Thoracic aorta (tissue), 2 donors: ENCODE measurements around the gene RPSA. TPM values are rescaled to one million over a fixed set of nuclear protein-coding genes. Genes with fewer than 3 reads are reported as not detected.

Experiments
- ATAC-seq: fragments of 150-250 bp; one replicate; pipeline ENCODE4 v1.8.0; 2017; ENCODE audit warnings: low read depth; ENCODE audit not compliant: insufficient number of reproducible peaks, low FRiP score
- DNase-seq: peaks from one replicate; pipeline ENCODE4 v3.0.0-alpha.2; 2020; ENCODE audit warnings: low spot score
- H3K27ac ChIP-seq, 2 donors: fragments of 200-600 bp; sonication (generic); 1 replicate in 1 of 2; 2 replicates in 1 of 2; pipeline ENCODE4 v1.5.1; 2016; ENCODE audit warnings: mild to moderate bottlenecking in 2 of 2, moderate library complexity in 2 of 2
- H3K27me3 ChIP-seq: fragments of 200-600 bp; sonication (generic); replicated peaks from 2 replicates; pipeline ENCODE4 v1.6.0; 2016; ENCODE audit warnings: mild to moderate bottlenecking; ENCODE audit not compliant: insufficient read depth
- H3K36me3 ChIP-seq: fragments of 200-600 bp; sonication (generic); one replicate; pipeline ENCODE4 v1.5.1; 2016
- H3K4me1 ChIP-seq, 2 donors: fragments of 200-600 bp; sonication (generic); 1 replicate in 1 of 2; 2 replicates in 1 of 2; pipeline versions ENCODE4 v1.5.1 to v1.6.0; 2016; ENCODE audit warnings: low read depth in 2 of 2, mild to moderate bottlenecking in 1 of 2; ENCODE audit not compliant: control insufficient read depth in 1 of 2
- H3K4me3 ChIP-seq: fragments of 200-600 bp; sonication (generic); 2 replicates; pipeline ENCODE4 v1.5.1; 2016; ENCODE audit warnings: mild to moderate bottlenecking
- H3K9me3 ChIP-seq: fragments of 200-600 bp; sonication (generic); 2 replicates; pipeline ENCODE4 v1.5.1; 2016
- CTCF ChIP-seq: fragments of 200-600 bp; sonication (generic); IDR thresholded peaks from one replicate; pipeline ENCODE4 v1.5.1; 2019; ENCODE audit warnings: antibody characterized with exemption
- total RNA-seq, 2 donors: library from RNA; depleted of rRNA; stranded (reverse); fragments of >200 nt; gene quantifications; one replicate each; pipeline versions ENCODE4 v1.1.0 to v1.2.3, GENCODE V29; 2016

The RPSA gene
- total RNA-seq, 2 donors from 2014 or later: 429 to 480 TPM

GRCh38 chr3:39407259-39407629, 724 bp downstream of the RPSA start:
- Histone ChIP-seq H3K9me3 (no peaks in the 10 kb centered on the region), H3K4me1 (peaks cover 12 to 38% of the 10 kb centered on the region in 2 donors), H3K27me3 (no peaks in the 10 kb centered on the region), H3K4me3 (peak overlapping the region; percentile 77), H3K36me3 (peaks cover 32% of the 10 kb centered on the region), H3K27ac (peak overlapping the region; percentile 51 to 69)
- TF ChIP-seq CTCF: no peak
- ATAC-seq (no peak), DNase-seq (no peak)

DNA sequence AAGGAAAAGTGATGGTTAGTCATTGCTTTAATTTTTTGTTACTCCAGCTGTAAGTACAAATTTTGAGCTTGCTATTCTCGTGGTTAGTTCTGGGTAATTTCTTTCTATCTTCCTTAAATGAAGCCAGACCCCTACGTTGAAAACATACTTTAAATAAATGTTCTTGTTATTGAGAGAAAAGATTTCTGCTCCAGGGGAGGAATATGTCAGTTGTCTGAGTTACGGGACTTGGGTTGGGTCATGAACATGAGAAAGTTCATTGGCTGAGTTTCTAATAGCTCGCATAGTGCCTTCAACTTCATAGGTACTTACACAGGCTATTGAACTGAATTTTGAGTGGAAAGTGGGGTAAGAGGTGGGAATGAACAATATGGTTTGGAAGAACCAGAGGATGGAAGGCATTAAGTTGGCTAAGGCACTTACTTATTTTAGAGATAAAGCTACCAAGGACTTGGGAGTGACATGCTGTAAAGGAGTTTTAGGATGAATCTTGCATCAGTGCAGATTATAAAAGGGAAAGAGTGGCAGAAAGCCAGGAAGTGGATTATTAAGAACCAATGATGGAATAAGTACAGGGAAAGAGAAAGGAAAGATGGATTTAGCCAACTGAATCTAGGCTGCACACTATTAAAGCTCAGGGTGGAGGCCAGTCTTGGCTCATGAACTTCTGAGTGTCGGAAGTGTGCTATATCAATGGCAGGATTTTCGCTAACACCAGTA, 1.4 kb downstream of the RPSA start:
- ATAC-seq: no peak
- H3K4me3 ChIP-seq: peak overlapping the region; percentile 77
- no peaks in the 10 kb centered on the region for H3K9me3 ChIP-seq
- H3K27me3 ChIP-seq: no peaks in the 10 kb centered on the region
- TF ChIP-seq CTCF: no peak
- H3K27ac ChIP-seq: no peak overlapping the region
- H3K4me1 ChIP-seq: peaks cover 12 to 38% of the 10 kb centered on the region in 2 donors
- no peak for DNase-seq
- H3K36me3 ChIP-seq: peaks cover 39% of the 10 kb centered on the region

DNA sequence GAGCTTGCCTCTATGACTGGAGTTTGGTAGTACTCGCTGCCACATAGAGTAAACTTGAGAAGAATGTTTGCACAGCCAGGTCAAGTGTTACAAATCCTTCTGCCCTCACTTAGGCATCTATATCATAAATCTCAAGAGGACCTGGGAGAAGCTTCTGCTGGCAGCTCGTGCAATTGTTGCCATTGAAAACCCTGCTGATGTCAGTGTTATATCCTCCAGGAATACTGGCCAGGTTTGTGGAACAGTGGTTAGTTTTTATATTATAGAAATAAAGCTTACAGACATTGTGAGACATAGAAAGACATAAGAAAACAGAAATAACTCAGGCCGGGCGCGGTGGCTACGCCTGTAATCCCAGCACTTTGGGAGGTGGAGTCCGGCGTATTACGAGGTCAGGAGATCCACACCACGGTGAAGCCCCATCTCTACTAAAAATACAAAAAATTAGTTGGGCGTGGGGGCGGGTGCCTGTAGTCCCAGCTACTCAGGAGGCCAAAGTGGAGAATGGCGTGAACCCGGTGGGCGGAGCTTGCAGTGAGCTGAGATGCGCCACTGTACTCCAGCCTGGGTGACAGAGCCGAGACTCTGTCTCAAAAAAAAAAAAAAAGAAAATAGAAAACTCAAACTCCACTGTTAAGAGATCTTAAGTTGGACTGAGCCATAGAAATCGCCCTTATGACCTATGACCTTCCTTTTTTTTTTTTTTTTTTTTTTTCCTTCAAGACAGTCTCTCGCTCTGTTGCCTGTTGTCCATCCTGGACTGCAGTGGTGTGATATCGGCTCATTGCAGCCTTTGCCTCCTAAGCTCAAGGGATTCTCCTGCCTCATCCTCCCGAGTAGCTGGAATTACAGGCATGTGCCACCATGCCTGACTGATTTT, 2.2 kb downstream of the RPSA start:
- Histone ChIP-seq H3K27ac (no peak overlapping the region), H3K4me3 (no peak overlapping the region), H3K27me3 (no peaks in the 10 kb centered on the region), H3K36me3 (peaks cover 47% of the 10 kb centered on the region), H3K4me1 (peaks cover 12 to 38% of the 10 kb centered on the region in 2 donors), H3K9me3 (no peaks in the 10 kb centered on the region)
- DNase-seq: no peak
- no peak for TF ChIP-seq CTCF
- ATAC-seq: no peak

DNA sequence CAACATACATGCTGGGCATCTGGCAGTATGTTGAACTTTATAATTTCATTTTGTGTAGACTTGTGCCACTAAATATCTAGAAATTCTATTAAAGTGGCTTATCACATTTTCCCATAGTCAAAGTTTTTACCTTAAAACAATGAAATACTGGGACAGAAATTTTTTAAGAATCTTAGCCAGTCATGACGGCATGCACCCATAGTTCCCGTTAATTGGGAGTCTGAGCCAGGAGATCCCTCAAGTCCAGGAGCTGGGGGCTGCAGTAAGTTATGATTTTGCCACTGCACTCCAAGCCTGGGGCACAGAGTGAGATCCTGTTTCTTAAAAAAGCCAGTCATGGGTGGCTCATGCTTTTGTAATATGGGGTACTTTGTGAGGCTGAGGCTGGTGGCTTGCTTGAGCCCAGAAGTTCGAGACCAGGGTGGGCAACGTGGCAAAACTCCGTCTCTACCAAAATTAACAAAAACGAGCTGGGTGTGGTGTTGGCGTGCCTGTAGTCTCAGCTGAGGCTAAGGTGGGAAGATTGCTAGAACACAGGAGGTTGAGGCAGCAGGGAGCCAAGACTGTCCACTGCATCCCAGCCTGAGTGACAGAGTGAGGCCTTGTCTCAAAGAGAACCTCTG, 3.1 kb downstream of the RPSA start:
- H3K27me3 ChIP-seq: no peaks in the 10 kb centered on the region
- no peak overlapping the region for H3K27ac ChIP-seq
- no peak for ATAC-seq
- no peak for DNase-seq
- peaks cover 12 to 38% of the 10 kb centered on the region in 2 donors for H3K4me1 ChIP-seq
- no peak for TF ChIP-seq CTCF
- H3K4me3 ChIP-seq: no peak overlapping the region
- H3K9me3 ChIP-seq: no peaks in the 10 kb centered on the region
- peaks cover 47% of the 10 kb centered on the region for H3K36me3 ChIP-seq

GRCh38 chr3:39410893-39411292, 4.4 kb downstream of the RPSA start:
- Histone ChIP-seq H3K4me1 (peaks cover 12 to 38% of the 10 kb centered on the region in 2 donors), H3K9me3 (no peaks in the 10 kb centered on the region), H3K27ac (no peak overlapping the region), H3K4me3 (no peak overlapping the region), H3K27me3 (no peaks in the 10 kb centered on the region), H3K36me3 (peaks cover 47% of the 10 kb centered on the region)
- TF ChIP-seq CTCF: no peak
- ATAC-seq (no peak), DNase-seq (no peak)
